Spleen (tissue), 11 donors: Measurements from ENCODE around the gene OLFML2B. TPM values are rescaled to one million over a fixed set of nuclear protein-coding genes. Genes with fewer than 3 reads are reported as not detected.

ENCODE experiments used
- DNase-seq: peaks from one replicate; pipeline ENCODE4 v3.0.0-alpha.2; 2020
- H3K27ac ChIP-seq, 8 donors: fragments of 200-600 bp; sonication (generic) in 7 of 8; 1 replicate in 4 of 8; 2 replicates in 4 of 8; pipeline versions ENCODE4 v1.5.0 to v1.8.0; 2016 to 2021; ENCODE audit warnings: inconsistent platforms in 4 of 8, mild to moderate bottlenecking in 4 of 8, moderate library complexity in 1 of 8
- H3K27me3 ChIP-seq, 7 donors: fragments of 200-600 bp; sonication (generic) in 6 of 7; replicated peaks in 1 of 7; 1 replicate in 4 of 7; 2 replicates in 3 of 7; pipeline versions ENCODE4 v1.5.0 to v1.8.0; 2016 to 2021; ENCODE audit warnings: inconsistent platforms in 3 of 7, mild to moderate bottlenecking in 1 of 7
- H3K36me3 ChIP-seq, 6 donors: fragments of 200-600 bp; sonication (generic) in 5 of 6; 1 replicate in 4 of 6; 2 replicates in 2 of 6; pipeline versions ENCODE4 v1.5.0 to v1.8.0; 2016 to 2021; ENCODE audit warnings: inconsistent platforms in 2 of 6
- H3K4me1 ChIP-seq, 6 donors: fragments of 200-600 bp; sonication (generic) in 5 of 6; 1 replicate in 3 of 6; 2 replicates in 3 of 6; pipeline versions ENCODE4 v1.5.0 to v1.8.0; 2016 to 2021; ENCODE audit warnings: inconsistent platforms in 3 of 6
- H3K4me3 ChIP-seq, 8 donors: fragments of 200-600 bp; sonication (generic) in 7 of 8; 1 replicate in 4 of 8; 2 replicates in 4 of 8; pipeline versions ENCODE4 v1.5.0 to v1.8.0; 2016 to 2021; ENCODE audit warnings: inconsistent platforms in 4 of 8, mild to moderate bottlenecking in 4 of 8, moderate library complexity in 2 of 8
- H3K9me3 ChIP-seq, 8 donors: fragments of 200-600 bp; sonication (generic) in 7 of 8; 1 replicate in 4 of 8; 2 replicates in 4 of 8; pipeline versions ENCODE4 v1.5.0 to v1.8.0; 2016 to 2021; ENCODE audit warnings: inconsistent platforms in 4 of 8
- POLR2A ChIP-seq, 3 donors: fragments of 450-650 bp; IDR thresholded peaks; one replicate each; pipeline ENCODE4 v1.5.1; 2017; ENCODE audit warnings: antibody characterized with exemption in 3 of 3, mild to moderate bottlenecking in 1 of 3
- POLR2AphosphoS5 ChIP-seq, 3 donors: sonication (generic); formaldehyde crosslinking; IDR thresholded peaks; one replicate each; pipeline ENCODE4 v1.5.1; 2017; ENCODE audit warnings: antibody characterized with exemption in 3 of 3
- WGBS, 5 donors: extraction: QIAGEN DNeasy Blood & Tissue Kit in 3 of 5; methylation state at CpG; one replicate each; pipeline versions ENCODE4 v1.1.5 to v1.1.7; 2013 to 2018; 5-methylcytosine and 5-hydroxymethylcytosine counted together
- intact Hi-C: fragments of 100-400 bp; cut with DNase I; formaldehyde crosslinking; loops from one replicate; pipeline ENCODE4 v1.15.0; 2023; ENCODE audit warnings: low total_unique reads
- polyA plus RNA-seq, 3 donors: library from polyadenylated mRNA; stranded (reverse); fragments of 200-250 nt; gene quantifications; one replicate each; pipeline ENCODE4 v1.2.1, GENCODE V29; 2013
- total RNA-seq, 7 donors: library from RNA; depleted of rRNA in 3 of 7; stranded (reverse); fragments of >200 nt in 3 of 7; fragmentation: NEBNext Ultra II Directional in 4 of 7; extraction: Animal tissue kit (Norgen Biotek cat#: 25700) in 4 of 7; gene quantifications; one replicate each; pipeline versions ENCODE4 v1.1.0 to v1.2.1, GENCODE V29; 2016 to 2021
- TF ChIP-seq, protein P1 (sequence below), 11 experiments: fragments of 200-600 bp in 7 of 11; fragments of 450-650 bp in 4 of 11; sonication (generic) in 4 of 11; IDR thresholded peaks in 8 of 11; conservative IDR thresholded peaks in 3 of 11; 1 replicate in 7 of 11; 2 replicates in 4 of 11; pipeline versions ENCODE4 v1.4.0 to v1.8.0; 2016 to 2021; ENCODE audit warnings: antibody characterized with exemption in 11 of 11, inconsistent platforms in 4 of 11, mild to moderate bottlenecking in 1 of 11
- donor health status: healthy with polysubstance abuse.
- donor health status: DM: no; HTN: no; CAD: no; lungs with moderate emphysema.
- donor health status: DM: no; HTN: no; CAD: no.
- donor health status: Bipolar disorder and iron deficiency.
- donor health status: healthy.
- donor health status: DM: no; HTN: no; CAD: no.
- donor health status: DM: yes; HTN: yes; CAD: no.

OLFML2B gene
- total and polyA plus RNA-seq, 10 donors, result 3.0 to 39.7 (median 15.0) TPM

DNA sequence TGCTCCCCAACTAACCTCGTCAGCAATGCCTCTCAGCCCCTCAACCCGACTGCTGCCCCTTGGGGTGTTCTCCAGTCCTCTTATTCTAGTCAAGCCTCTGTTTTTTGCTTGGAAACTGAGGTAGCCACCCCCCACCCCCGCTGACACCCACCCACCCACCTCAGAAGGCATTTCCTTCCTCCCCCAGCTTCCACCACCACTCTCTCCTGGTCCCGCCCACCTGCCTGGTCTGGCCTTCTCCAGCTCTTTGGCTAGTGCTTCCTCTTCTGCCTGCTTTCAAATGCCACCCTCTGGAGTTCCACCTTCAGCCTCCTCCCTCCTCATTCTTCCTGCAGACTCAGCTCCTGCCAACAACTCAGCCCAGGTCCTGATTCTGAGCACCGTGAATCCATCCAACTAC lies 35.3 kb downstream of the OLFML2B start:
- intact Hi-C loops, result no loop called here
- Histone ChIP-seq H3K27me3 (no peaks in the 10 kb centered on the region), H3K36me3 (no peaks in the 10 kb centered on the region), H3K27ac (no peak overlapping the region), H3K4me1 (peaks cover 0 to 18% (median 0%) of the 10 kb centered on the region in 6 donors), H3K4me3 (no peak overlapping the region), H3K9me3 (peaks cover 0 to 23% (median 9%) of the 10 kb centered on the region in 8 donors)
- no peak for DNase-seq
- TF ChIP-seq POLR2A (IDR thresholded peaks at IDR 0.05), result no peak
- TF ChIP-seq, protein P1, sequence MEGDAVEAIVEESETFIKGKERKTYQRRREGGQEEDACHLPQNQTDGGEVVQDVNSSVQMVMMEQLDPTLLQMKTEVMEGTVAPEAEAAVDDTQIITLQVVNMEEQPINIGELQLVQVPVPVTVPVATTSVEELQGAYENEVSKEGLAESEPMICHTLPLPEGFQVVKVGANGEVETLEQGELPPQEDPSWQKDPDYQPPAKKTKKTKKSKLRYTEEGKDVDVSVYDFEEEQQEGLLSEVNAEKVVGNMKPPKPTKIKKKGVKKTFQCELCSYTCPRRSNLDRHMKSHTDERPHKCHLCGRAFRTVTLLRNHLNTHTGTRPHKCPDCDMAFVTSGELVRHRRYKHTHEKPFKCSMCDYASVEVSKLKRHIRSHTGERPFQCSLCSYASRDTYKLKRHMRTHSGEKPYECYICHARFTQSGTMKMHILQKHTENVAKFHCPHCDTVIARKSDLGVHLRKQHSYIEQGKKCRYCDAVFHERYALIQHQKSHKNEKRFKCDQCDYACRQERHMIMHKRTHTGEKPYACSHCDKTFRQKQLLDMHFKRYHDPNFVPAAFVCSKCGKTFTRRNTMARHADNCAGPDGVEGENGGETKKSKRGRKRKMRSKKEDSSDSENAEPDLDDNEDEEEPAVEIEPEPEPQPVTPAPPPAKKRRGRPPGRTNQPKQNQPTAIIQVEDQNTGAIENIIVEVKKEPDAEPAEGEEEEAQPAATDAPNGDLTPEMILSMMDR (IDR thresholded peaks at IDR 0.05 in 8 of 11, conservative IDR thresholded peaks at IDR 0.05 in 3 of 11), result no peak
- TF ChIP-seq POLR2AphosphoS5 (IDR thresholded peaks at IDR 0.05), result no peak
- WGBS, 5 donors, result 48 to 69% (median 55%) methylated on average over 5 of the region's 5 CpGs

DNA sequence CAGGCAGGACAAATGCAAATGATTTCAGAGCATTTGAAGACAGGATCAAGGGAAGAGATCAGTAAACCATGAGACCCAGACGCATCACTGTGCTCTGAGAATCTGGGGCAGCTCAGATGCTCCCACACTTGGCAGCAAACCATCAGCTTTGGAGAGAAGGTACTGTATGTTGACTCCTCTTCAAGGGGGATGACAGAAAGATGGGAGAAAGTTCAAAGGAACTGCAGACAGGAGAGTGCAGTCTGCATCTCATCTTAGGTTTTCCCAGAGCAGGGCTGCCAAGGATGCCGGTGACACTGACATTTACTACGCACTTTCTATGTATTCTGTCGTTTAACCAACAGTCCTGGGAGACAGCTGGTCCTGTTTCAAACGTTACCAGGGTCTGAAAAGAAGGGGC lies 35.8 kb downstream of the OLFML2B start:
- Histone ChIP-seq H3K4me3 (no peak overlapping the region), H3K4me1 (peaks cover 0 to 18% (median 0%) of the 10 kb centered on the region in 6 donors), H3K27ac (no peak overlapping the region), H3K36me3 (no peaks in the 10 kb centered on the region), H3K9me3 (peaks cover 0 to 23% (median 9%) of the 10 kb centered on the region in 8 donors), H3K27me3 (no peaks in the 10 kb centered on the region)
- intact Hi-C loops, result no loop called here
- no peak for DNase-seq
- TF ChIP-seq, protein P1 (IDR thresholded peaks at IDR 0.05 in 8 of 11, conservative IDR thresholded peaks at IDR 0.05 in 3 of 11), result no peak
- TF ChIP-seq POLR2AphosphoS5 (IDR thresholded peaks at IDR 0.05), result no peak
- 79 to 88% (median 81%) methylated on average over 5 of the region's 5 CpGs for WGBS, 5 donors

DNA sequence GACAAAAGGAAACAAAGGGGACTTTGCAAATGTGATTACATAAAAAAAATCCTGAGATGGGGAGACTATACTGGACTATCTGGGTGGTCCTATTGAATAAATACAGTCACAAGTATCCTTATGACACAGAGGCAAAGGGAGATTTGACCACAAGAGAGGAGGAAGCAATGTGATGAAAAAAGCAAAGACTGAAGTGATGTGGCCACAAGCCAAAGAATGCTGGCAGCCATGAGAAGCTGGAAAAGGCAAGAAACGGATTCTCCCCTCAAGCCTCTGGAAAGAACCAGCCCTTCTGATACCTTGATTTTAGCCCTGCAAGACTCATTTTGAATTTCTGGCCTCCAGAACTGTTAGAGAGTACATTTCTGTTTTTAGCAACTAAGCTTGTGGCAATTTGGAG lies 36.4 kb downstream of the OLFML2B start:
- H3K4me1 ChIP-seq, result peaks cover 0 to 18% (median 0%) of the 10 kb centered on the region in 6 donors
- no peak overlapping the region for H3K27ac ChIP-seq
- intact Hi-C loops, result no loop called here
- H3K4me3 ChIP-seq, result no peak overlapping the region
- peaks cover 0 to 23% (median 9%) of the 10 kb centered on the region in 8 donors for H3K9me3 ChIP-seq
- 50 to 96% (median 88%) methylated on average over 1 of the region's 1 CpG for WGBS, 5 donors
- H3K36me3 ChIP-seq, result no peaks in the 10 kb centered on the region
- H3K27me3 ChIP-seq, result no peaks in the 10 kb centered on the region
- DNase-seq, result no peak
- TF ChIP-seq POLR2A (IDR thresholded peaks at IDR 0.05), result no peak
- TF ChIP-seq POLR2AphosphoS5 (IDR thresholded peaks at IDR 0.05), result no peak
- TF ChIP-seq, protein P1 (IDR thresholded peaks at IDR 0.05 in 8 of 11, conservative IDR thresholded peaks at IDR 0.05 in 3 of 11), result no peak

DNA sequence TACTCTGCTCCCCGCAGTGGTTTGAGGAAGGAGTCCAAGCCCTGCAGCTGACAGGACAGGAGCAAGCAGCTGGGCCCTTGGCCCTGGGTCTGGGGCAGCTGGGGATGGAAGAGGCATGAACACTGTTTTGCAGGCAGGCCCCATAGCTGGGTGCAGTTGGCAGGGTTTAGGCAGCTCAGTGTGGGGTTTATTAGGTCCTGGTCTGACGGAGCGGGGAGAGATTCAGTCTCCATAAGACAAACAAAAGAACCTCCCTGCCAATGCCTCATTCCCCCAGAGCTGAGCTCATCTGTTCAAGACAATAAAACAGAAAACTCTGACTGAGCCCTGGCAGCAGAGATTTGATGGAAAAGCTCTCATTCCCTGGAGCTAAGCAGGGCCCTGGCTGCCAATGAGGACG lies 37.3 kb downstream of the OLFML2B start:
- Histone ChIP-seq H3K4me3 (no peak overlapping the region), H3K9me3 (peaks cover 0 to 18% (median 9%) of the 10 kb centered on the region in 8 donors), H3K4me1 (peaks cover 0 to 18% (median 0%) of the 10 kb centered on the region in 6 donors), H3K27me3 (no peaks in the 10 kb centered on the region), H3K27ac (no peak overlapping the region), H3K36me3 (no peaks in the 10 kb centered on the region)
- intact Hi-C loops, result no loop called here
- WGBS, 5 donors, result 78 to 91% (median 82%) methylated on average over 4 of the region's 4 CpGs
- TF ChIP-seq POLR2AphosphoS5 (IDR thresholded peaks at IDR 0.05), result no peak
- no peak for TF ChIP-seq POLR2A (IDR thresholded peaks at IDR 0.05)
- TF ChIP-seq, protein P1 (IDR thresholded peaks at IDR 0.05 in 8 of 11, conservative IDR thresholded peaks at IDR 0.05 in 3 of 11), result no peak
- DNase-seq, result no peak
